Smooth muscle cell (in vitro differentiated cells): ENCODE data around the gene USP16. TPM values are rescaled to one million over a fixed set of nuclear protein-coding genes. Genes with fewer than 3 reads are reported as not detected.
"Not testable (repeated sequence)": the region's sequence is repeated elsewhere in the genome, so short reads cannot be mapped to it uniquely, and the experiment has no call there.

Experiments used
- DNase-seq: peaks from one replicate; lab custom pipeline; 2025; ENCODE audit not compliant: unreplicated experiment; lab: John Stamatoyannopoulos, UW
- H2AFZ ChIP-seq: fragments of 200-600 bp; sonication (generic); 2 replicates; pipeline ENCODE4 v1.6.0; 2016; ENCODE audit warnings: antibody characterized with exemption, low read depth, mild to moderate bottlenecking
- H3F3A ChIP-seq: fragments of 200-600 bp; sonication (generic); 2 replicates; pipeline ENCODE4 v1.6.0; 2017; ENCODE audit warnings: antibody characterized with exemption, low read depth
- H3K27ac ChIP-seq: fragments of 200-600 bp; sonication (generic); 2 replicates; pipeline ENCODE4 v1.5.1; 2016; ENCODE audit warnings: low read depth, mild to moderate bottlenecking
- H3K27me3 ChIP-seq: fragments of 200-600 bp; sonication (generic); 2 replicates; pipeline ENCODE4 v1.6.1; 2016; ENCODE audit warnings: low read depth, mild to moderate bottlenecking
- H3K36me3 ChIP-seq: fragments of 200-600 bp; sonication (generic); 2 replicates; pipeline ENCODE4 v1.5.1; 2016; ENCODE audit warnings: low read depth
- H3K4me1 ChIP-seq: fragments of 200-600 bp; sonication (generic); 2 replicates; pipeline ENCODE4 v1.5.1; 2016; ENCODE audit warnings: low read depth
- H3K4me2 ChIP-seq: fragments of 200-600 bp; sonication (generic); 2 replicates; pipeline ENCODE4 v1.6.0; 2016; ENCODE audit warnings: mild to moderate bottlenecking
- H3K4me3 ChIP-seq: fragments of 200-600 bp; sonication (generic); 2 replicates; pipeline ENCODE4 v1.5.1; 2016; ENCODE audit warnings: mild to moderate bottlenecking
- H3K79me2 ChIP-seq: fragments of 200-600 bp; sonication (generic); 2 replicates; pipeline ENCODE4 v1.6.0; 2016; ENCODE audit warnings: low read depth, mild to moderate bottlenecking
- H3K9ac ChIP-seq: fragments of 200-600 bp; sonication (generic); 2 replicates; pipeline ENCODE4 v1.6.0; 2016; ENCODE audit warnings: low read depth
- H3K9me3 ChIP-seq: fragments of 200-600 bp; sonication (generic); replicated peaks from 2 replicates; pipeline ENCODE4 v1.5.1; 2016; ENCODE audit warnings: low read depth
- H4K20me1 ChIP-seq: fragments of 200-600 bp; sonication (generic); 2 replicates; pipeline ENCODE4 v1.6.0; 2016; ENCODE audit warnings: low read depth
- CTCF ChIP-seq: fragments of 200-600 bp; sonication (generic); IDR thresholded peaks from 2 replicates; pipeline ENCODE4 v1.5.1; 2017; ENCODE audit warnings: borderline replicate concordance, mild to moderate bottlenecking, antibody characterized with exemption; ENCODE audit not compliant: insufficient read depth, poor library complexity, severe bottlenecking
- WGBS: methylation state at CpG from one replicate; pipeline ENCODE4 v1.1.7; 2016; ENCODE audit warnings: low lambda C conversion rate; 5-methylcytosine and 5-hydroxymethylcytosine counted together
- polyA plus RNA-seq: library from polyadenylated mRNA; unstranded; fragments of >200 nt; fragmentation: Nextera tagmentation; extraction: Ambion mirVana; gene quantifications from 2 replicates; pipeline ENCODE4 v1.2.1, GENCODE V29; 2016
- total RNA-seq: library from RNA; depleted of rRNA; stranded (reverse); fragments of >200 nt; gene quantifications from 2 replicates; pipeline ENCODE4 v1.2.3, GENCODE V29; 2014

The USP16 gene
- total and polyA plus RNA-seq, 2 experiments from 2014 or later = 25.9 to 37.0 TPM

DNA sequence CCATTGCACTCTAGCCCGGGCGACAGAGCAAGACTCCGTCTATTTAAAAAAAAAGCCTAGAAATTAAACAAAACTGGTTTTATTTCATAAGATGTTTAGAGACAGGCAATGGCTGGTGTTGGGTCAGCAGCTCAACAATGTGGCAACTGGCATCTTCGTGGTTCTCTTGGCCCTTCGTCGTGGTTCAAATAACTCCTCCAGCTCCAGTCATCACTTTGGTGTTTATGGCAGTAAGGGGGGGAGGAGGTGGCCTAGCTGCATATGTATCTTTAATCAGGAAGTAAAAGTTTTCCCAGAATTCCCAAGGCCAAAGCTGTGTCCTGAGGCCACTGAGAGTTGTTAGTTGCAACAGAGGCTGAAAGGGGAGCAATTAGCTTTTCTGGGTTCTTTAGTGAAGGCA, 18.8 kb upstream of the USP16 start:
- no peak for TF ChIP-seq CTCF
- Histone ChIP-seq H3K4me3 (no peak overlapping the region), H3F3A (peaks cover 7% of the 10 kb centered on the region), H3K27me3 (no peaks in the 10 kb centered on the region), H3K27ac (no peak overlapping the region), H2AFZ (no peak overlapping the region), H3K9ac (no peak overlapping the region), H3K4me1 (peaks cover 12% of the 10 kb centered on the region), H3K4me2 (no peak overlapping the region), H3K79me2 (no peaks in the 10 kb centered on the region), H3K36me3 (no peaks in the 10 kb centered on the region), H4K20me1 (no peaks in the 10 kb centered on the region), H3K9me3 (no peaks in the 10 kb centered on the region)
- no peak for DNase-seq
- 91% methylated on average over 6 of the region's 6 CpGs for WGBS

GRCh38 chr21:29007135-29007534, 17.3 kb upstream of the USP16 start:
- Histone ChIP-seq H3K9ac (peak overlapping the region; percentile 38), H3K79me2 (no peaks in the 10 kb centered on the region), H3K36me3 (no peaks in the 10 kb centered on the region), H3K27me3 (no peaks in the 10 kb centered on the region), H2AFZ (no peak overlapping the region), H3K4me1 (peaks cover 9% of the 10 kb centered on the region), H3K27ac (peak overlapping the region; percentile 82), H3K9me3 (no peaks in the 10 kb centered on the region), H3K4me3 (no peak overlapping the region), H3K4me2 (no peak overlapping the region), H4K20me1 (no peaks in the 10 kb centered on the region), H3F3A (peaks cover 7% of the 10 kb centered on the region)
- TF ChIP-seq CTCF = no peak
- no peak for DNase-seq
- WGBS = 87% methylated on average over 3 of the region's 3 CpGs

- WGBS = 77% methylated on average over 3 of the region's 3 CpGs
- Histone ChIP-seq H3K9me3 (no peaks in the 10 kb centered on the region), H3K36me3 (no peaks in the 10 kb centered on the region), H3F3A (peaks cover 7% of the 10 kb centered on the region), H3K4me2 (no peak overlapping the region), H3K27ac (peak overlapping the region; percentile 82), H3K79me2 (no peaks in the 10 kb centered on the region), H3K4me3 (no peak overlapping the region), H3K27me3 (no peaks in the 10 kb centered on the region), H3K4me1 (peaks cover 7% of the 10 kb centered on the region), H2AFZ (no peak overlapping the region), H4K20me1 (no peaks in the 10 kb centered on the region), H3K9ac (peak overlapping the region; percentile 47)
- no peak for DNase-seq
- TF ChIP-seq CTCF = no peak
Observed at GRCh38 chr21:29007810-29008209, 16.7 kb upstream of the USP16 start.

- H3K27ac ChIP-seq = peak overlapping the region; percentile 82
- H3K9ac ChIP-seq = peak overlapping the region; percentile 47
- H3K4me2 ChIP-seq = no peak overlapping the region
- H3K4me1 ChIP-seq = peaks cover 4% of the 10 kb centered on the region
- H3K9me3 ChIP-seq = no peaks in the 10 kb centered on the region
- peaks cover 7% of the 10 kb centered on the region for H3F3A ChIP-seq
- no peaks in the 10 kb centered on the region for H3K27me3 ChIP-seq
- no peaks in the 10 kb centered on the region for H4K20me1 ChIP-seq
- no peaks in the 10 kb centered on the region for H3K36me3 ChIP-seq
- no peak for TF ChIP-seq CTCF
- H3K79me2 ChIP-seq = no peaks in the 10 kb centered on the region
- no peak overlapping the region for H2AFZ ChIP-seq
- no peak for DNase-seq
- 89% methylated on average over 3 of the region's 3 CpGs for whole genome bisulfite sequencing
- no peak overlapping the region for H3K4me3 ChIP-seq
Observed at GRCh38 chr21:29008367-29008766, 16.1 kb upstream of the USP16 start.

DNA sequence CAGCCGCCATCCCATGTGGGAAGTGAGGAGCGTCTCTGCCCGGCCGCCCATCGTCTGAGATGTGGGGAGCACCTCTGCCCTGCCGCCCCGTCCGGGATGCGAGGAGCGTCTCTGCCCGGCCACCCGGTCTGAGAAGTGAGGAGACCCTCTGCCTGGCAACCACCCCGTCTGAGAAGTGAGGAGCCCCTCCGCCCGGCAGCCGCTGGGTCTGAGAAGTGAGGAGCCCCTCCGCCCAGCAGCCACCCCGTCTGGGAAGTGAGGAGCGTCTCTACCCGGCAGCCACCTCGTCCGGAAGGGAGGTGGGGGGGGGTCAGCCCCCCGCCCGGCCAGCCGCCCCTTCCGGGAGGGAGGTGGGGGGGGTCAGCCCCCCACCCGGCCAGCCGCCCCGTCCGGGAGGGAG, 13.2 kb upstream of the USP16 start:
- not testable (repeated sequence) for H3K4me3 ChIP-seq, H2AFZ ChIP-seq, H3K4me2 ChIP-seq, H3K79me2 ChIP-seq, H3F3A ChIP-seq, H3K27ac ChIP-seq, H3K9ac ChIP-seq, H3K9me3 ChIP-seq, H3K4me1 ChIP-seq, H4K20me1 ChIP-seq, DNase-seq, H3K27me3 ChIP-seq, H3K36me3 ChIP-seq
- WGBS = 96% methylated on average over 10 of the region's 30 CpGs
